Esophagus squamous epithelium (tissue), 4 donors: ENCODE data around the gene GAREM2.

Experiments
- POLR2A ChIP-seq, 4 donors: fragments of 450-650 bp; IDR thresholded peaks; one replicate each; pipeline ENCODE4 v1.6.1; 2017; ENCODE audit warnings: antibody characterized with exemption in 4 of 4, mild to moderate bottlenecking in 4 of 4, moderate library complexity in 3 of 4
- TF ChIP-seq, protein P1 (sequence below), 6 experiments: fragments of 450-650 bp in 4 of 6; fragments of 200-600 bp in 2 of 6; sonication (generic) in 2 of 6; IDR thresholded peaks; one replicate each; pipeline ENCODE4 v1.5.1; 2016 to 2019; ENCODE audit warnings: antibody characterized with exemption in 6 of 6, mild to moderate bottlenecking in 4 of 6, moderate library complexity in 4 of 6

DNA sequence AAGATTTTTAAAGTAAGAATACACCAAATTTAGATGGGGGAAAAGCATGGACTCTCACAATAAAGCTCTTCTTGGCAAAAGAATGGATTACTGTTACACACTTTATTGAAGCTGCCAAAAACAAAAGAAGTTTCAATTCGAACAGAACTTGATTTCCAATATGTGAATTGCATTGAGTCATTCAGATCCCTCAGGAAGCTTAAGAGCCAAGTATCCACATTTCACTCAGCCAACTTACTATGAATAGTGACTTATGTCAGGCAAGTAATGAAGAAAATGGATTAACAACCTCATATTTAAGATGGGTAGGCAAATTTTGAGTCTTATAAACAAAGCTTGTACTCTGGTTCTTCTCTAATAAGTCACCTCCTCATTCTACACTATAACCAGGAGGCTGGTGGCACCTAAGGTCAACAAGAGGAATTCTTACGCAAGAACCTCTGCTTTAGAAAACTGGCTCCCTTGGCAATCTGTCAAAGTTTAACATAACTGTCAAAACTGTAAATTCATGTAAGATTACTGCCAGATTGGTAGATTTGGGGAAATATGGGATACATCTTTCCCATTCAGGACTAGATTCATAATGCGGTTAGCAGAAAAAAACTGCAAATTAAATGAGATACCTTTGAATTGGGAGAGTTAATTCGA, 65.5 kb downstream of the GAREM2 start:
- TF ChIP-seq, protein P1, sequence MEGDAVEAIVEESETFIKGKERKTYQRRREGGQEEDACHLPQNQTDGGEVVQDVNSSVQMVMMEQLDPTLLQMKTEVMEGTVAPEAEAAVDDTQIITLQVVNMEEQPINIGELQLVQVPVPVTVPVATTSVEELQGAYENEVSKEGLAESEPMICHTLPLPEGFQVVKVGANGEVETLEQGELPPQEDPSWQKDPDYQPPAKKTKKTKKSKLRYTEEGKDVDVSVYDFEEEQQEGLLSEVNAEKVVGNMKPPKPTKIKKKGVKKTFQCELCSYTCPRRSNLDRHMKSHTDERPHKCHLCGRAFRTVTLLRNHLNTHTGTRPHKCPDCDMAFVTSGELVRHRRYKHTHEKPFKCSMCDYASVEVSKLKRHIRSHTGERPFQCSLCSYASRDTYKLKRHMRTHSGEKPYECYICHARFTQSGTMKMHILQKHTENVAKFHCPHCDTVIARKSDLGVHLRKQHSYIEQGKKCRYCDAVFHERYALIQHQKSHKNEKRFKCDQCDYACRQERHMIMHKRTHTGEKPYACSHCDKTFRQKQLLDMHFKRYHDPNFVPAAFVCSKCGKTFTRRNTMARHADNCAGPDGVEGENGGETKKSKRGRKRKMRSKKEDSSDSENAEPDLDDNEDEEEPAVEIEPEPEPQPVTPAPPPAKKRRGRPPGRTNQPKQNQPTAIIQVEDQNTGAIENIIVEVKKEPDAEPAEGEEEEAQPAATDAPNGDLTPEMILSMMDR (IDR thresholded peaks at IDR 0.05) = no peak
- no peak for TF ChIP-seq POLR2A (IDR thresholded peaks at IDR 0.05)
